ENCODE measurements around the gene ZC2HC1C.

The ZC2HC1C gene

GRCh38 chr14:75069811-75070145 is 337 bp downstream of the ZC2HC1C start:
- no peak for DNase-seq (ENCODE audit: low read depth)
- H3K4me3 ChIP-seq (ENCODE audit: control insufficient read depth, low read depth, low read length) = peak overlapping the region; percentile 43
- TF ChIP-seq, protein P1, sequence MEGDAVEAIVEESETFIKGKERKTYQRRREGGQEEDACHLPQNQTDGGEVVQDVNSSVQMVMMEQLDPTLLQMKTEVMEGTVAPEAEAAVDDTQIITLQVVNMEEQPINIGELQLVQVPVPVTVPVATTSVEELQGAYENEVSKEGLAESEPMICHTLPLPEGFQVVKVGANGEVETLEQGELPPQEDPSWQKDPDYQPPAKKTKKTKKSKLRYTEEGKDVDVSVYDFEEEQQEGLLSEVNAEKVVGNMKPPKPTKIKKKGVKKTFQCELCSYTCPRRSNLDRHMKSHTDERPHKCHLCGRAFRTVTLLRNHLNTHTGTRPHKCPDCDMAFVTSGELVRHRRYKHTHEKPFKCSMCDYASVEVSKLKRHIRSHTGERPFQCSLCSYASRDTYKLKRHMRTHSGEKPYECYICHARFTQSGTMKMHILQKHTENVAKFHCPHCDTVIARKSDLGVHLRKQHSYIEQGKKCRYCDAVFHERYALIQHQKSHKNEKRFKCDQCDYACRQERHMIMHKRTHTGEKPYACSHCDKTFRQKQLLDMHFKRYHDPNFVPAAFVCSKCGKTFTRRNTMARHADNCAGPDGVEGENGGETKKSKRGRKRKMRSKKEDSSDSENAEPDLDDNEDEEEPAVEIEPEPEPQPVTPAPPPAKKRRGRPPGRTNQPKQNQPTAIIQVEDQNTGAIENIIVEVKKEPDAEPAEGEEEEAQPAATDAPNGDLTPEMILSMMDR (conservative IDR thresholded peaks at IDR 0.05; ENCODE audit: control insufficient read depth, insufficient read depth, low read depth, low read length) = no peak

DNA sequence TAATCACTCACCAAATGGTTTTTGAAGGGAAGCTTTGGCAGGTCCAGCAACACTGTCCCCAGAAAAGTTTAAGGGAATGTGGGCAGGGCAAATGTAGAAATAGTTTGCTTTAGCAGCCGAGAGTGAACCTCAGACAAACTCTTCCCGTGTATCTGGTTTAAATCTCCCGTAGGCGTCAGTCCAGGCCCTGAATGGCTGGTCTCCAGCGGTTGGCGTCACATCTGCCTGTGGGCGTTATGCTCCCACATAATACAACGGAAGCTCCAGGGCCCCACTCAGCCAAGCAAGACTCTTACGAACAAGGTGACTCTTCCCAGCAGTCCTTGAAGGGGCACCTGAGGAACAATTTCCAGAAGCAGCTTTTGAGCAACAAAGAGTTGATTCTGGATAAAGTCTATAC is 942 bp downstream of the ZC2HC1C start:
- peak; percentile 78 for DNase-seq (ENCODE audit: low read depth)
- H3K4me3 ChIP-seq (ENCODE audit: control insufficient read depth, low read depth, low read length) = no peak overlapping the region
- TF ChIP-seq, protein P1 (conservative IDR thresholded peaks at IDR 0.05; ENCODE audit: control insufficient read depth, insufficient read depth, low read depth, low read length) = no peak

DNA sequence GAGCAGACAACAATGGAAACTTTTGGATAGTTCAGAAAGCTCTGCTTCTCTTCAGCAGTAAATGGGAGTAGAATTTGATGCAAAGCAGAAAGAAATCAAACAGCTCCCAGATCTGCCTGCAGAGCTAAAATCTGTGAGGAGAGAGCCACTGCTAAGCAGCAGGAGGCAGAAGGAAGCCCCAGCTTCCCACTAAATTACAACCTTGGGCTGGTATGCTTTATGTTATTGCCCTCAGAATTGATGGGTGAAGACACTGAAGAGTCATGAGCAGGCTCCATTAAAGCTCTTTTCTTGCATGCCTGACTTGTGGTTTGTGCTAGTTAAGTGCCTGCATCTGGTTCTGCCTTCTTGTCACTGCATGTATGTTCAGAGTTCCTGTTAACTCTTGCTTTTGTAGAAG is 8.4 kb downstream of the ZC2HC1C start:
- DNase-seq (ENCODE audit: low read depth) = no peak
- H3K4me3 ChIP-seq (ENCODE audit: control insufficient read depth, low read depth, low read length) = no peak overlapping the region
- TF ChIP-seq, protein P1 (conservative IDR thresholded peaks at IDR 0.05; ENCODE audit: control insufficient read depth, insufficient read depth, low read depth, low read length) = no peak

DNA sequence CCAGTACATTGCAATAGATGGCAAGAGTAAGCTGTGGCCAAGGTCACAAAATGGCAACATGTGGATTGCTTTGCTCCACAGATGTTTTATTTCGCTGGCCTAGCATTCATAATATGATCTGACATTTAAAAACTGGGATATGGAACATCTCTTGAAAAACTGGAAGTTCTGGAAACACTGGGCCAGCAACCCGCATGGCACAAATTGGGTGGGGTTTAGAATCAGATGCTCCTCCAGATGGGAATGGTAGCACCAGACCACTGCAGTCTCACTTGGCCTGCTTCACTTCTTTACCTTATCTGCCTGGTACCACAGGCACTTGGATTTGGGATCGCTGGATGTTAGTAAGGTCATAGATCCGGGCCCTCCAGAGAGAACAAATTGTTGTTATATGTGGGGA is 10.1 kb downstream of the ZC2HC1C start:
- H3K4me3 ChIP-seq (ENCODE audit: control insufficient read depth, low read depth, low read length) = no peak overlapping the region
- DNase-seq (ENCODE audit: low read depth) = no peak
- TF ChIP-seq, protein P1 (conservative IDR thresholded peaks at IDR 0.05; ENCODE audit: control insufficient read depth, insufficient read depth, low read depth, low read length) = no peak

DNA sequence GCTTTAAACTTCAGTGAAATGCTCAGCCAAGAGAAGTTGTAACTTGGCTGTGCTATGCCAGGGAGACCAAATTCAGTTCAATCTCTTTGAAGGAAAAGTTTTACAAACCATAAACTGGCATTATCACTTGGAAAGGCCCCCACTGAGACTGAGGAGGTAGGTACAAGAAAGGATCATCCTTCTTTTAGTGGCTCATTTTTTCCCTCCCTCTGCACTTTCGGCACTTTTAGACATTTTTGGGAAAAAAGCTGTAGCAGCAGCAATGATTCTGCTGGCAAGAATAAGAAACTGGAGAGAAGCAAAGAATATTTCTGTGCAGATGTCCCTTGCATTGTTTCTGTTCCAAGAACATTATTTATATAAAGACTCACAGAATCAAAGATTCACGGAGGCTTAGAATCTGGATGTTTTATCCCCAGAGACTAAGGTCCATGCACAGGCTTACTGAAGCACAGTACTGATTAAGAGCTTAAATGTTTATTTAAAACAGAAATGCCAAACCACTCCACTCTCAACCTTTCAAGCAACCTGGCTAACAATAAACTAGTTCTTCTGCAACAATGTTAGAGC is 12.3 kb downstream of the ZC2HC1C start:
- no peak overlapping the region for H3K4me3 ChIP-seq (ENCODE audit: control insufficient read depth, low read depth, low read length)
- no peak for DNase-seq (ENCODE audit: low read depth)

GRCh38 chr14:75083271-75083670 is 13.8 kb downstream of the ZC2HC1C start:
- H3K4me3 ChIP-seq (ENCODE audit: control insufficient read depth, low read depth, low read length) = no peak overlapping the region
- TF ChIP-seq, protein P1 (conservative IDR thresholded peaks at IDR 0.05; ENCODE audit: control insufficient read depth, insufficient read depth, low read depth, low read length) = no peak
- no peak for DNase-seq (ENCODE audit: low read depth)

More for the DNA sequence above, 12.3 kb downstream of the ZC2HC1C start:
- TF ChIP-seq, protein P1 (conservative IDR thresholded peaks at IDR 0.05; ENCODE audit: control insufficient read depth, insufficient read depth, low read depth, low read length) = no peak

- TF ChIP-seq, protein P1 (conservative IDR thresholded peaks at IDR 0.05; ENCODE audit: control insufficient read depth, insufficient read depth, low read depth, low read length) = no peak
- no peak for DNase-seq (ENCODE audit: low read depth)
- no peak overlapping the region for H3K4me3 ChIP-seq (ENCODE audit: control insufficient read depth, low read depth, low read length)
These were observed 15.1 kb downstream of the ZC2HC1C start for GRCh38 chr14:75084513-75084912.
